Endothelial cell of umbilical vein (primary cell): ENCODE measurements around the gene DEFB115. TPM values are rescaled to one million over a fixed set of nuclear protein-coding genes. Genes with fewer than 3 reads are reported as not detected.

Source experiments
- BruUV-seq: library from RNA; stranded (reverse); fragments of 400-500 nt; replicated peaks from 2 replicates; lab custom pipeline; 2021; lab: Mats Ljungman, UMichigan
- CTCF ChIA-PET: fragments of 300-600, 350-600 bp; sonication (Branson Sonifier 250); formaldehyde crosslinking; loops from one replicate; lab custom pipeline; 2021; ENCODE audit warnings: antibody characterized with exemption, inconsistent platforms; lab: Charles Lee
- POLR2A ChIA-PET: fragments of 300-600, 350-600 bp; sonication (Branson Sonifier 250); formaldehyde crosslinking; loops from one replicate; lab custom pipeline; 2021; ENCODE audit warnings: antibody characterized with exemption, inconsistent platforms; lab: Charles Lee
- DNase-seq: peaks from one replicate; pipeline ENCODE4 v3.0.0-alpha.2; 2011; ENCODE audit warnings: low read depth, low spot score
- FAIRE-seq: peaks from 2 replicates; lab custom pipeline; 2011; peaks lifted over from hg19 to GRCh38; lab: Jason Lieb, UNC
- H2AFZ ChIP-seq: 2 replicates; pipeline ENCODE4 v1.6.0; 2012; ENCODE audit warnings: low read depth, low read length, control low read depth, inconsistent platforms
- H3K27ac ChIP-seq: 2 replicates; pipeline ENCODE4 v1.5.1; 2011; ENCODE audit warnings: low read depth, mild to moderate bottlenecking, control low read depth, low read length, moderate library complexity; ENCODE audit not compliant: insufficient read depth
- H3K27me3 ChIP-seq, 2 experiments: 2 replicates each; pipeline versions ENCODE4 v1.6.0 to v1.6.1; 2011; ENCODE audit warnings: low read length in 2 of 2, mixed read lengths in 1 of 2; ENCODE audit not compliant: control insufficient read depth in 2 of 2, insufficient read depth in 2 of 2
- H3K36me3 ChIP-seq, 2 experiments: 2 replicates in 1 of 2; 3 replicates in 1 of 2; pipeline ENCODE4 v1.5.1; 2011; ENCODE audit warnings: low read length in 2 of 2, mild to moderate bottlenecking in 1 of 2, moderate library complexity in 1 of 2; ENCODE audit not compliant: control insufficient read depth in 2 of 2, insufficient read depth in 2 of 2; ENCODE audit errors: extremely low read depth in 1 of 2
- H3K4me1 ChIP-seq: 3 replicates; pipeline ENCODE4 v1.5.1; 2011; ENCODE audit warnings: mild to moderate bottlenecking, low read length; ENCODE audit not compliant: control insufficient read depth, insufficient read depth; ENCODE audit errors: extremely low read depth
- H3K4me2 ChIP-seq: 2 replicates; pipeline ENCODE4 v1.6.1; 2011; ENCODE audit warnings: low read length, control low read depth, mixed read lengths; ENCODE audit not compliant: insufficient read depth
- H3K4me3 ChIP-seq, 3 experiments: fragments of 200-600 bp in 1 of 3; sonication (generic), shearing (Covaris generic) in 1 of 3; replicated peaks in 1 of 3; 2 replicates each; pipeline ENCODE4 v1.5.1; 2011 to 2016; ENCODE audit warnings: control low read depth in 3 of 3, low read length in 3 of 3, mild to moderate bottlenecking in 2 of 3, inconsistent platforms in 1 of 3, low read depth in 1 of 3, moderate library complexity in 1 of 3; ENCODE audit not compliant: insufficient read depth in 1 of 3
- H3K79me2 ChIP-seq: 2 replicates; pipeline ENCODE4 v1.6.0; 2012; ENCODE audit warnings: low read length, inconsistent platforms; ENCODE audit not compliant: control insufficient read depth, insufficient read depth
- H3K9ac ChIP-seq: replicated peaks from 2 replicates; pipeline ENCODE3; 2011; ENCODE audit warnings: low read length, control low read depth; ENCODE audit not compliant: insufficient read depth; ENCODE audit errors: extremely low read depth
- H3K9me1 ChIP-seq: replicated peaks from 3 replicates; pipeline ENCODE4 v1.6.0; 2011; ENCODE audit warnings: mild to moderate bottlenecking, low read length; ENCODE audit not compliant: control insufficient read depth, insufficient read depth; ENCODE audit errors: extremely low read depth
- H3K9me3 ChIP-seq: replicated peaks from 2 replicates; pipeline ENCODE4 v1.5.1; 2012; ENCODE audit warnings: low read length, inconsistent platforms; ENCODE audit not compliant: control insufficient read depth, insufficient read depth
- H4K20me1 ChIP-seq: replicated peaks from 2 replicates; pipeline ENCODE3; 2011; ENCODE audit warnings: mild to moderate bottlenecking, low read length; ENCODE audit not compliant: control insufficient read depth, insufficient read depth; ENCODE audit errors: extremely low read depth
- dilution Hi-C: fragments of 300-500 bp; cut with MboI; formaldehyde crosslinking; loops from one replicate; pipeline ENCODE4 v1.15.0; 2019; ENCODE audit warnings: low sequenced_read_pairs; ENCODE audit not compliant: extremely low pct_ligation_motif_present
- intact Hi-C: fragments of 100-400 bp; cut with micrococcal nuclease; formaldehyde crosslinking; loops from one replicate; pipeline ENCODE4 v1.10.0; 2022
- polyA plus RNA-seq, 4 experiments: library from polyadenylated mRNA; depleted of rRNA in 3 of 4; stranded (reverse) in 3 of 4; unstranded in 1 of 4; fragments of >200 nt; gene quantifications; 2 replicates each; pipeline versions ENCODE4 v1.2.1 to v1.2.3, GENCODE V29; 2011 to 2012; ENCODE audit warnings: missing spikeins in 1 of 4
- total RNA-seq: library from RNA; stranded (reverse); gene quantifications from 2 replicates; pipeline ENCODE4 v1.2.3, GENCODE V29; 2021
- TF ChIP-seq, protein P1 (sequence below): IDR thresholded peaks from 2 replicates; pipeline ENCODE4 v1.6.1; 2011; ENCODE audit not compliant: insufficient read depth, insufficient read length

DEFB115 gene
- total and polyA plus RNA-seq, 2 donors (not counting 3 experiments of a cell fraction or from before 2014, with no cell fraction given), result not detected

DNA sequence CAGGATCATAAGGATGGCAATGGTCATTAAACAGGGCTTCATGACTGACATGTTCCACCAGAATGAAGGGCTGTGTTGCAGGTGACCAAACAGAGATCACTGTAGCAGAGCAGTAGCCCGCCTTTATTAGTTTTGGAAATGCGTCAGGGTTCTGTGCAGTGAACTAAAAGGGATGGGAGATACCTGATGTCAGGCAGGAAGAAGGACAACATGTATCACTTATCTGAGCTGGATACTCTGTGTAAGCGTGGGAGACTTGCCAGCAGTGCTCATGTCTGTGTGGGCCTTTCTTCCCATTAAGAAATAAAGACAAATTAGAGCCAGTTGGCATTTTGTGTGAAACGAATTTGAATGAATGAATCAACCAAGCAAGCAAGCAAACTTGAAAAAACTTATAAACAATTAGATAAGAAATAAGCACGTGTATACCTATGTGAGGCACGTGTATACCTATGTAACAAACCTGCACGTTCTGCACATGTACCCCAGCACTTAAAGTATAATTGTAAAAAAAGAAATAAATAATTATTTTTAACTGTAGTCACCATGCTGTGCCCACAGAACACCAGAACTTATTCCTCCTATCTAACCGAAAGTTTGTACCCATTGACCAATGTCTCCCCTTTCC, 51.2 kb downstream of the DEFB115 start, which contains the start of gene DEFB116:
DEFB116 (minus strand) TSS at position 51 of the 628 bp plus-strand sequence; CDS start at position 51, 0 bp downstream.
- Histone ChIP-seq H3K4me2 (no peak within 1 kb of the TSS), H3K4me1 (no peaks in the 10 kb centered on the region), H3K36me3 (no peaks in the 10 kb centered on the region), H3K79me2 (no peaks in the 10 kb centered on the region), H3K9ac (no peak within 1 kb of the TSS), H3K9me3 (peaks cover 2% of the 10 kb centered on the region), H3K27me3 (no peaks in the 10 kb centered on the region), H3K4me3 (no peak within 1 kb of the TSS), H2AFZ (no peak within 1 kb of the TSS), H4K20me1 (no peaks in the 10 kb centered on the region), H3K9me1 (no peaks in the 10 kb centered on the region), H3K27ac (no peak within 1 kb of the TSS)
- POLR2A ChIA-PET, result no interaction called here
- TF ChIP-seq, protein P1, sequence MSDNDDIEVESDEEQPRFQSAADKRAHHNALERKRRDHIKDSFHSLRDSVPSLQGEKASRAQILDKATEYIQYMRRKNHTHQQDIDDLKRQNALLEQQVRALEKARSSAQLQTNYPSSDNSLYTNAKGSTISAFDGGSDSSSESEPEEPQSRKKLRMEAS, result no peak
- DNase-seq (no peak), FAIRE-seq (no peak)
- CTCF ChIA-PET, result no interaction called here
- BruUV-seq, result no TSS peak
- intact Hi-C loops (no loop called here), dilution Hi-C loops (no loop called here)

Other genes with a start within 250 kb of the DEFB115 start
- not detected in 2 replicates for gene DEFB116, start 50.9 kb downstream of the DEFB115 start, total RNA-seq
- gene DEFB116, start 50.9 kb downstream of the DEFB115 start, polyA plus RNA-seq, result not detected in 2 replicates
- gene DEFB118, start 110.9 kb downstream of the DEFB115 start, total RNA-seq, result not detected in 2 replicates
- not detected in 2 replicates for gene DEFB118, start 110.9 kb downstream of the DEFB115 start, polyA plus RNA-seq
- not detected in 2 replicates for gene DEFB119, start 132.9 kb downstream of the DEFB115 start, total RNA-seq
- not detected in 2 replicates for gene DEFB119, start 132.9 kb downstream of the DEFB115 start, polyA plus RNA-seq
- not detected in 2 replicates for gene DEFB121, start 148.6 kb downstream of the DEFB115 start, total RNA-seq
- not detected in 2 replicates for gene DEFB121, start 148.6 kb downstream of the DEFB115 start, polyA plus RNA-seq
- not detected in 2 replicates for gene DEFB123, start 183.0 kb downstream of the DEFB115 start, total RNA-seq
- not detected in 2 replicates for gene DEFB123, start 183.0 kb downstream of the DEFB115 start, polyA plus RNA-seq
- not detected in 2 replicates for gene DEFB124, start 217.5 kb downstream of the DEFB115 start, total RNA-seq
- not detected in 2 replicates for gene DEFB124, start 217.5 kb downstream of the DEFB115 start, polyA plus RNA-seq
- not detected in 2 replicates for gene REM1, start 217.6 kb downstream of the DEFB115 start, total RNA-seq
- gene REM1, start 217.6 kb downstream of the DEFB115 start, polyA plus RNA-seq, result 0.14 and 0.19 TPM in 2 replicates